Lower lobe of right lung (tissue), 2 donors: Measurements from ENCODE around the gene C2orf81. TPM values are rescaled to one million over a fixed set of nuclear protein-coding genes. Genes with fewer than 3 reads are reported as not detected.

Source experiments
- ATAC-seq, 2 donors: fragments of 200-7000 bp; cut with Tn5 transposase; one replicate each; pipeline ENCODE4 v1.9.1; 2020 to 2022; ENCODE audit warnings: mild to moderate bottlenecking in 2 of 2, moderate library complexity in 2 of 2
- DNase-seq: peaks from one replicate; pipeline ENCODE4 v3.0.0-alpha.2; 2020
- H3K27ac ChIP-seq: fragments of 200-600 bp; one replicate; pipeline ENCODE4 v1.8.0; 2022
- H3K27me3 ChIP-seq: fragments of 200-600 bp; one replicate; pipeline ENCODE4 v1.8.0; 2022; ENCODE audit warnings: low read depth
- H3K36me3 ChIP-seq: fragments of 200-600 bp; one replicate; pipeline ENCODE4 v1.8.0; 2022; ENCODE audit warnings: mild to moderate bottlenecking
- H3K4me1 ChIP-seq: fragments of 200-600 bp; one replicate; pipeline ENCODE4 v1.8.0; 2022
- H3K4me3 ChIP-seq: fragments of 200-600 bp; one replicate; pipeline ENCODE4 v1.8.0; 2022; ENCODE audit warnings: mild to moderate bottlenecking
- H3K9me3 ChIP-seq: fragments of 200-600 bp; one replicate; pipeline ENCODE4 v1.8.0; 2022
- intact Hi-C: fragments of 100-400 bp; cut with DNase I; formaldehyde crosslinking; loops from one replicate; pipeline ENCODE4 v1.11.0; 2022
- total RNA-seq: library from RNA; stranded (reverse); fragmentation: NEBNext Ultra II Directional; extraction: Animal tissue kit (Norgen Biotek cat#: 25700); gene quantifications from one replicate; pipeline ENCODE4 v1.2.1, GENCODE V29; 2021
- TF ChIP-seq, protein P1 (sequence below): fragments of 200-600 bp; IDR thresholded peaks from one replicate; pipeline ENCODE4 v1.8.0; 2022; ENCODE audit warnings: antibody characterized with exemption, mild to moderate bottlenecking
- donor health status: DM: no; HTN: yes; CAD: no; lungs with severe emphysema.

The C2orf81 gene
- total RNA-seq, 1 donor from 2014 or later: 10.0 TPM

DNA sequence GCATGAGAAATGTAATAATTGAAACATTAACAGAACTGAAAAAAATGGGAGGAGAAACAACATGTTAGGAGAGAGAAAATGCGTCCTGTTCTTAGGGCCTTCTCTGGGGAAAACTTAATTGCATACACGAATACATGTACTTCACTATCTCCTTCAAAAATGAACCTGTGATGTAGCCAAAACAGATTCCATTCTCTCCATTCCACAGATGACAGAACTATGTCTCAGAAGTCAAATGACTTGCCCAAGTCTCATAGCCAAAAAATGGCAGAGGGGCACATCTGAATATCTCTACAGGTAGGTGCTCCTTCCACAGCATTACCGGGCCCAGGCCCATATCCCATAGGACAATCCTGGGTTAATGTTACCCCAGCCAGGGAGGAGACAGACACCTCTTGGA lies 37.4 kb downstream of the C2orf81 start:
- Histone ChIP-seq H3K4me1 (peaks cover 74% of the 10 kb centered on the region), H3K27ac (peak overlapping the region; percentile 44), H3K36me3 (peaks cover 9% of the 10 kb centered on the region), H3K4me3 (no peak overlapping the region), H3K9me3 (no peaks in the 10 kb centered on the region), H3K27me3 (no peaks in the 10 kb centered on the region)
- ATAC-seq: no peak
- intact Hi-C loops: no loop called here
- TF ChIP-seq, protein P1, sequence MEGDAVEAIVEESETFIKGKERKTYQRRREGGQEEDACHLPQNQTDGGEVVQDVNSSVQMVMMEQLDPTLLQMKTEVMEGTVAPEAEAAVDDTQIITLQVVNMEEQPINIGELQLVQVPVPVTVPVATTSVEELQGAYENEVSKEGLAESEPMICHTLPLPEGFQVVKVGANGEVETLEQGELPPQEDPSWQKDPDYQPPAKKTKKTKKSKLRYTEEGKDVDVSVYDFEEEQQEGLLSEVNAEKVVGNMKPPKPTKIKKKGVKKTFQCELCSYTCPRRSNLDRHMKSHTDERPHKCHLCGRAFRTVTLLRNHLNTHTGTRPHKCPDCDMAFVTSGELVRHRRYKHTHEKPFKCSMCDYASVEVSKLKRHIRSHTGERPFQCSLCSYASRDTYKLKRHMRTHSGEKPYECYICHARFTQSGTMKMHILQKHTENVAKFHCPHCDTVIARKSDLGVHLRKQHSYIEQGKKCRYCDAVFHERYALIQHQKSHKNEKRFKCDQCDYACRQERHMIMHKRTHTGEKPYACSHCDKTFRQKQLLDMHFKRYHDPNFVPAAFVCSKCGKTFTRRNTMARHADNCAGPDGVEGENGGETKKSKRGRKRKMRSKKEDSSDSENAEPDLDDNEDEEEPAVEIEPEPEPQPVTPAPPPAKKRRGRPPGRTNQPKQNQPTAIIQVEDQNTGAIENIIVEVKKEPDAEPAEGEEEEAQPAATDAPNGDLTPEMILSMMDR: no peak
- DNase-seq: no peak

DNA sequence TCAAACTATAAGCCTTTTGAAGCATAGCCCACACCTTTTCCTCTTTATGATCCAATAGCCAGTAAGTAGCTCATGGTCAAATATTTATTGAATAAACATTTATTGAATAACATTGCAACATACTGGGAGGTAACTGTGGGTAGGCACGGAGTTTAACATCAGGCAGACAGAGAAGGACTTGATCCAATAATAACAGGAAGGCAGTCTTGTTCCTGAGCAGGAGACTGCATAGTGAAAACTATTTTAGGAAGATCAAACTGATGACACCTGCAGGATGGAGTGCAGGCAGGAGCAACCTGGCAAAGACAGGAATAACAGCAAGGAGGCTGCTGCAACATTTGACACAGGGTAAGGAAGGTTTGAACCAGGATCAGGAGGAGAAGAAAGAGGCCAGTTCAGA lies 38.2 kb downstream of the C2orf81 start:
- Histone ChIP-seq H3K27me3 (no peaks in the 10 kb centered on the region), H3K4me3 (no peak overlapping the region), H3K36me3 (peaks cover 9% of the 10 kb centered on the region), H3K27ac (peak overlapping the region; percentile 44), H3K9me3 (no peaks in the 10 kb centered on the region), H3K4me1 (peaks cover 67% of the 10 kb centered on the region)
- peak; percentile 77 to 89 for ATAC-seq
- intact Hi-C loops: no loop called here
- TF ChIP-seq, protein P1: no peak
- DNase-seq: no peak

DNA sequence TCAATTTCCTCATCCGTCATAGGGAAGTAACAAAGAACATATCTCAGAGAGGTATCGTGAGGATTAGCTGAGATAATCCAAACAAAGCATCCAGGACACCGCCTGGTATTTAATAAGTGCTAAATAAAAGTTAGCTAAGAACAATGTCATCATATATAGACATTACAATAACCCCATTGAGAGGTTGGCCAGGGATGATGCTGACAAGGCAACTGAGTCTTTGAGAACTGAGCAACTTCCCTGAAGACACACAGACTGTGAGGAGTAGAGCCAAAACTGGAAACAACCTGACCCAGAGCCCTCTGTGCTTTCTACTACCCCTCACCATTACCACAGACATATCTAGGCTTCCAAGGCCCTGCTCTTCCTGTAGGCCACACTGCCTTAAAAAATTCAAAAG lies 39.7 kb downstream of the C2orf81 start:
- Histone ChIP-seq H3K27ac (peak overlapping the region; percentile 44), H3K9me3 (no peaks in the 10 kb centered on the region), H3K4me1 (peaks cover 65% of the 10 kb centered on the region), H3K36me3 (peaks cover 23% of the 10 kb centered on the region), H3K27me3 (no peaks in the 10 kb centered on the region), H3K4me3 (no peak overlapping the region)
- ATAC-seq (no peak), DNase-seq (no peak)
- intact Hi-C loops: no loop called here
- TF ChIP-seq, protein P1: no peak

DNA sequence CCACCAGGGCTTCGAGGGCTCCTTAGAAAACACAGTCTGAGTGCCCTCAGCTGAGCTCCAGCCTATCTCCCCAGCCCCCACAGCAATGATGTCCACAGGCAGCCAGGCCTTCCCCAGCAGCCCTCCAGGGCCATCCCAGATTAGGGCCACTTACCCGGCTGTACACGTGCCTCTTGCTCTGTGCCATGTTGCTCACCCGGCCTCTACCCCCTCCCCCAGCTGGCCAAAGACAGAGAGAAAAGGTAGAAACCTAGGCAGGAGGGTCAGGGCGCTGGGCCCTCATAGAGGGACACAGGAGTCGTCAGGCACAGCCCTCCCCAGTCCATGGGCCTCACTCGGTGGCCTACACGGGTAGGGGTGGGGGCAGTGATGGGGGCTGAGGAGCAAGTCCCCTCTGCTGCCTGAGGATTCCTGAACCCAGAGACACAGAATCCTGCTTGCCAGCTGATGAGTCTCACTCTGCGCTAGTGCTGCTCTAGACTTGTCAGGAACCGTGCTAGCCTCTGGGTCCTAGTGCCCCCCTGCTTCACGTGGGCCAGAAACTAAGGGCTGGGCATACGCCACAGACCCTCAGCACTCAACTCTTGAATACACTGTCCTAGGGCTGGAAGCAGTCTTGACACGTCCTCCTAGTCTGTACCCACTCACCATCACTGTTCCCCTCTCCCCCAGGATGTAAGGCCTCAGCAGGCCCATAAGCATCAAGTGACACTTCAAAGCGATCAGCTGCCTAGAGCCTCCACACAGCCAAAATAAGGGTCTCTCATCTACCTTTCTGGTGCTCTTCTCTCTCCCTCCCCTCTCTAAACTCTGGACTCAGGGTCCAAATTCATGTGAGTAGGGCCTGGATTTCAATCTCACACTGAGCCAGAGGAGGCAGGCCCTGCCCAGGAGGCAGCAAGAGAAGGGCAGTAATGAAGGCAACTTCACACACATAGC lies 41.3 kb downstream of the C2orf81 start, which contains the start of gene DCTN1:
DCTN1 (minus strand) TSS at position 461 of the 939 bp plus-strand sequence; CDS start at position 187, 274 bp downstream.
- Histone ChIP-seq H3K27me3 (no peaks in the 10 kb centered on the region), H3K4me3 (peak within 1 kb of the TSS; percentile 47), H3K36me3 (peaks cover 34% of the 10 kb centered on the region), H3K27ac (peak within 1 kb of the TSS; percentile 44), H3K9me3 (no peaks in the 10 kb centered on the region), H3K4me1 (peaks cover 59% of the 10 kb centered on the region)
- intact Hi-C loops: no loop called here
- no peak for DNase-seq
- ATAC-seq: peak; percentile 69 to 70
- TF ChIP-seq, protein P1: no peak

DNA sequence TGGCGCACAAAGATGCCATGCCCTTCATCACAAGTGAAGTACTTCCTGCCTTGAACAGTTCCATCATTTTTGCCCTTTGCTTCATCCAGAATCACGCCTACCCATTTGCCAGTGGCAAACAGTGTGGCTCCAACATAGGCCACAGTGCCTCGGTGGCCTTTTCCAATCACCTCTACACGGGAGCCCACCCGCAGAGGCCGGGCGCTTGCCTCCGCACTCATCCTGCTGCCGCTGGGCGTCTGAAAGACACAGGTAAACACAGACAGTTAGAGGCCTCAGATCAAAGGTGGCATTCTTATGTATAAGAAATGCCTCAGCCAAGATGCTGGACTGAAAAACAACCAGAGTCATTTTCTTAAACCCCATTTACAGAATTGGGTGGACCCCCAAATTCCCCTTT lies 43.4 kb downstream of the C2orf81 start:
- H3K4me1 ChIP-seq: peaks cover 50% of the 10 kb centered on the region
- intact Hi-C loops: no loop called here
- H3K9me3 ChIP-seq: no peaks in the 10 kb centered on the region
- no peak overlapping the region for H3K4me3 ChIP-seq
- ATAC-seq: no peak
- TF ChIP-seq, protein P1: no peak
- no peak overlapping the region for H3K27ac ChIP-seq
- DNase-seq: no peak
- peaks cover 32% of the 10 kb centered on the region for H3K36me3 ChIP-seq
- H3K27me3 ChIP-seq: no peaks in the 10 kb centered on the region
